Tibial artery (tissue), 4 donors: ENCODE measurements around the gene AP4S1.
"Not testable (repeated sequence)": the region's sequence is repeated elsewhere in the genome, so short reads cannot be mapped to it uniquely, and the experiment has no call there.

Experiments
- DNase-seq, 2 donors: peaks; one replicate each; pipeline ENCODE4 v3.0.0-alpha.2; 2019
- H3K27ac ChIP-seq, 2 donors: fragments of 200-600 bp; sonication (generic) in 1 of 2; 1 replicate in 1 of 2; 2 replicates in 1 of 2; pipeline ENCODE4 v1.5.1; 2018 to 2019; ENCODE audit warnings: mild to moderate bottlenecking in 1 of 2
- H3K27me3 ChIP-seq, 2 donors: fragments of 200-600 bp; sonication (generic) in 1 of 2; one replicate each; pipeline versions ENCODE4 v1.5.1 to v1.6.0; 2016 to 2019
- H3K36me3 ChIP-seq, 3 donors: fragments of 200-600 bp; sonication (generic) in 2 of 3; one replicate each; pipeline ENCODE4 v1.5.1; 2016 to 2019; ENCODE audit warnings: mild to moderate bottlenecking in 2 of 3
- H3K4me1 ChIP-seq, 4 donors: fragments of 200-600 bp; sonication (generic) in 2 of 4; 1 replicate in 3 of 4; 2 replicates in 1 of 4; pipeline ENCODE4 v1.5.1; 2016 to 2019
- H3K4me3 ChIP-seq, 2 donors: fragments of 200-600 bp; sonication (generic) in 1 of 2; 1 replicate in 1 of 2; 2 replicates in 1 of 2; pipeline ENCODE4 v1.5.1; 2018 to 2019; ENCODE audit warnings: mild to moderate bottlenecking in 2 of 2
- H3K9me3 ChIP-seq, 3 donors: fragments of 200-600 bp; sonication (generic) in 1 of 3; one replicate each; pipeline ENCODE4 v1.5.1; 2016 to 2019
- intact Hi-C: fragments of 100-400 bp; cut with DNase I; formaldehyde crosslinking; loops from one replicate; pipeline ENCODE4 v1.15.0; 2023; ENCODE audit warnings: low total_unique reads
- TF ChIP-seq, protein P1 (sequence below), 2 experiments: fragments of 200-600 bp in 1 of 2; fragments of 450-650 bp in 1 of 2; IDR thresholded peaks; one replicate each; pipeline ENCODE4 v1.5.1; 2017 to 2019; ENCODE audit warnings: antibody characterized with exemption in 2 of 2, mild to moderate bottlenecking in 1 of 2, moderate library complexity in 1 of 2

The AP4S1 gene

GRCh38 chr14:31084385-31084784 is 58.9 kb downstream of the AP4S1 start:
- Histone ChIP-seq H3K27ac (no peak overlapping the region), H3K4me3 (no peak overlapping the region), H3K9me3 (no peaks in the 10 kb centered on the region), H3K27me3 (no peaks in the 10 kb centered on the region), H3K36me3 (peaks cover 0 to 16% (median 0%) of the 10 kb centered on the region in 3 donors), H3K4me1 (peaks cover 0 to 13% (median under 1%) of the 10 kb centered on the region in 4 donors)
- TF ChIP-seq, protein P1, sequence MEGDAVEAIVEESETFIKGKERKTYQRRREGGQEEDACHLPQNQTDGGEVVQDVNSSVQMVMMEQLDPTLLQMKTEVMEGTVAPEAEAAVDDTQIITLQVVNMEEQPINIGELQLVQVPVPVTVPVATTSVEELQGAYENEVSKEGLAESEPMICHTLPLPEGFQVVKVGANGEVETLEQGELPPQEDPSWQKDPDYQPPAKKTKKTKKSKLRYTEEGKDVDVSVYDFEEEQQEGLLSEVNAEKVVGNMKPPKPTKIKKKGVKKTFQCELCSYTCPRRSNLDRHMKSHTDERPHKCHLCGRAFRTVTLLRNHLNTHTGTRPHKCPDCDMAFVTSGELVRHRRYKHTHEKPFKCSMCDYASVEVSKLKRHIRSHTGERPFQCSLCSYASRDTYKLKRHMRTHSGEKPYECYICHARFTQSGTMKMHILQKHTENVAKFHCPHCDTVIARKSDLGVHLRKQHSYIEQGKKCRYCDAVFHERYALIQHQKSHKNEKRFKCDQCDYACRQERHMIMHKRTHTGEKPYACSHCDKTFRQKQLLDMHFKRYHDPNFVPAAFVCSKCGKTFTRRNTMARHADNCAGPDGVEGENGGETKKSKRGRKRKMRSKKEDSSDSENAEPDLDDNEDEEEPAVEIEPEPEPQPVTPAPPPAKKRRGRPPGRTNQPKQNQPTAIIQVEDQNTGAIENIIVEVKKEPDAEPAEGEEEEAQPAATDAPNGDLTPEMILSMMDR (IDR thresholded peaks at IDR 0.05), result no peak
- no peak for DNase-seq
- intact Hi-C loops, result loop anchor here (5.0 kb wide), 1 partner anchor 107 kb away; no protein-coding TSS in a partner anchor

DNA sequence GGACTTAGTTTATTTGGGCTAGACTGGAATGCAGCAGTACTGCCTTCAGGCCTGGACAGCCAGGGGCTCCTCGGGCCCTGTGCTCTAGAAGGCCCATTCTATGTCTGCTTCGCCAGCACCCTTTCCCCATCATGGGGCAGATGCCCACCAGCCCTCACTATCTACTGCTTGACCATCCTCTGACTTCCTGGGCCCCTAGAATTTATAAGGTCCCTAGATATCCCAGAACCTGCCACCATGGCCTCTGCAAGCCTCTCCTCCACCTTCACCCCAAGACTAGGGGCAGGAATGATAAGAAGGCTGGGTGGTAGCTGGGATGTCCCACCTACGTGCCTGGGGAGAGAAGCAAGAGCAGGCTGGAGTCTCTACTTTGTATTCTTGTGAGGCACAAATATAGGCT is 59.6 kb downstream of the AP4S1 start:
- Histone ChIP-seq H3K9me3 (no peaks in the 10 kb centered on the region), H3K36me3 (peaks cover 0 to 16% (median 0%) of the 10 kb centered on the region in 3 donors), H3K27ac (no peak overlapping the region), H3K27me3 (no peaks in the 10 kb centered on the region), H3K4me3 (no peak overlapping the region), H3K4me1 (peaks cover 0 to 7% (median 0%) of the 10 kb centered on the region in 4 donors)
- TF ChIP-seq, protein P1 (IDR thresholded peaks at IDR 0.05), result no peak
- intact Hi-C loops, result no loop called here
- no peak for DNase-seq

DNA sequence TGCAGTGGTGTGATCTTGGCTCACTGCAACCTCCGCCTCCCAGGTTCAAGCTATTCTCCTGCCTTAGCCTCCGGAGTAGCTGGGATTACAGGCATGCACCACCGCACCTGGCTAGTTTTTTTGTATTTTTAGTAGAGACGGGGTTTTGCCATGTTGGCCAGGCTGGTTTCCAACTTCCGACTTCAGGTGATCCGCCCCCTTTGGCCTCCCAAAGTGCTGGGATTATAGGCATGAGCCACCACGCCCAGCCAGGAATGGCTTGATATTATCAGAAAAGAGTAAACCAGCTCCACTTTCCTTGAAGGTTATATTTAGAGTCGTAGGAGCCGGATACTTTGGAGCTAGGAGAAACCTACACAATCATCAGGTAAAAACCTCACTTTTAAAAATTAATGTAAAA is 61.0 kb downstream of the AP4S1 start:
- H3K27me3 ChIP-seq, H3K9me3 ChIP-seq, H3K27ac ChIP-seq, H3K4me3 ChIP-seq, DNase-seq, intact Hi-C loops: not testable (repeated sequence)
- Histone ChIP-seq H3K4me1 (peaks cover 0 to 12% (median 2%) of the 10 kb centered on the region in 4 donors), H3K36me3 (peaks cover 0 to 16% (median 0%) of the 10 kb centered on the region in 3 donors)

DNA sequence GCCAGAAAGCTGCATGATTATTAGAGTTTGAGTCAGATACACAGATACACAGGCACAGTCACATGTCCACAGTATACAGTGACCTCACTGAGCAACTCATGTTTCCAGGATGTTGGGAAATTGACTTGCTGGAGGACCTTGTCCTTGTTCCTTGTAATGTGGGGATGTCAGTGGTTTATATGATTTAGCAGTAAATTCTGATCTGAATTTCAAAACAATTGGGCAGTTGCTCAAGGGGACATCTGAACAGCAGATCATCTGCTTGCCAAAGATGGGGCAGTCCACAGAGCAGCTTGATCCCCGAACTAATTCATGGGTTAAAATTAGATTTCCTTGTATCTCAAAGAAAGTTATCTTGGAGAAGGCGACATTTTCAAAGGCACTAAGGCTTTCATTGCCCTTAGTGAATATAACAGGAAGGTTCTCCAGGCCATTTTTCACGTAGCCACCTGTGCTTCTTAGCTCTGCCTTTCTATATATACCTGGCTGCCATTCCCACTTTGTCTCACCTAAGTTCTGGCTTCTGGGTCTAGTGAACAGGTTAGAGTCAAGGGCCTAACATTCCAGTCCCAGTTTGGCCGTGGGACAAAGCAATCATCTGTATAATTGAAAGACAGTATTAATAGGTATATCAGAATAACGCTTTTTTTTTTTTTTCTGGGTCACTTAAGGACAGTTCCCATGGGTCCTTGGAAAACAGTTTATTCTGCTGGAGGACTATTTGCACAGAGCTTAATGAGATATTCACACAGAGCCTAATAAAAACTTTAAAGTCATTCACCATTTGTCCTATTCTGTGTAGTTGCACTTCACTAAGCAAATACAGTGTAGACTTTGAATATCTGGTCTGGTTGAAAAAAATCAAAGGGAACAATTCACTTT is 65.7 kb downstream of the AP4S1 start:
- Histone ChIP-seq H3K36me3 (no peaks in the 10 kb centered on the region), H3K4me3 (no peak overlapping the region), H3K27me3 (no peaks in the 10 kb centered on the region), H3K4me1 (peaks cover 0 to 18% (median 2%) of the 10 kb centered on the region in 4 donors), H3K27ac (peak overlapping the region; percentile 61 to 72), H3K9me3 (no peaks in the 10 kb centered on the region)
- intact Hi-C loops, result loop anchor here (10.0 kb wide), 1 partner anchor 54 kb away; no protein-coding TSS in a partner anchor
- DNase-seq, result peak in 1 of 2 donors; percentile 82
- TF ChIP-seq, protein P1 (IDR thresholded peaks at IDR 0.05), result no peak

GRCh38 chr14:31092160-31092708 is 66.8 kb downstream of the AP4S1 start:
- TF ChIP-seq, protein P1 (IDR thresholded peaks at IDR 0.05), result no peak
- Histone ChIP-seq H3K36me3 (peaks cover 0 to under 1% (median 0%) of the 10 kb centered on the region in 3 donors), H3K27me3 (no peaks in the 10 kb centered on the region), H3K9me3 (no peaks in the 10 kb centered on the region), H3K27ac (peak overlapping the region in 1 of 2 donors; percentile 8), H3K4me3 (no peak overlapping the region), H3K4me1 (peaks cover 0 to 18% (median 2%) of the 10 kb centered on the region in 4 donors)
- intact Hi-C loops, result loop anchor here (10.0 kb wide), 1 partner anchor 53 kb away; no protein-coding TSS in a partner anchor
- DNase-seq, result no peak

- H3K27ac ChIP-seq, H3K9me3 ChIP-seq: not testable (repeated sequence)
- intact Hi-C loops, result loop anchor here (10.0 kb wide), 1 partner anchor 51 kb away; no protein-coding TSS in a partner anchor
Observed at GRCh38 chr14:31093884-31094839, 68.7 kb downstream of the AP4S1 start.

DNA sequence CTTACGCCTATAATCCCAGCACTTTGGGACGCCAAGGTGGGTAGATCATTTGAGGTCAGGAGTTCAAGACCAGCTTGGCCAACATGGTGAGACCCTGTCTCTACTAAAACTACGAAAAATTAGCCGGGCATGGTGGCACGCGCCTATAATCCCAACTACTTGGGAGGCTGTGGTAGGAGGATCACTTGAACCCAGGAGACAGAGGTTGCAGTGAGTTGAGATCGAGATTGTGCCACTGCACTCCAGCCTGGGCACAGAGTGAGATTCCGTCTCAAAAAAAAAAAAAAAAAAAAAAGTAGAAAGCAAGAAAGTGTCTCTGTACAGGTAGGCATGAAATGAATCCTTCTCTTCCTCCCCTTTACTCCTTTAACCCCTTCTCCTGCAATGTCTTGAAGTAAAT is 70.4 kb downstream of the AP4S1 start:
- H3K9me3 ChIP-seq, result not testable (repeated sequence)
- peaks cover 26 to 35% (median 31%) of the 10 kb centered on the region in 3 donors for H3K36me3 ChIP-seq

More at GRCh38 chr14:31093884-31094839, 68.7 kb downstream of the AP4S1 start:
- not testable (repeated sequence) for H3K4me3 ChIP-seq, H3K27me3 ChIP-seq, DNase-seq
- Histone ChIP-seq H3K4me1 (peaks cover 0 to 18% (median 2%) of the 10 kb centered on the region in 4 donors), H3K36me3 (peaks cover 15 to 19% (median 19%) of the 10 kb centered on the region in 3 donors)

More for the DNA sequence above, 70.4 kb downstream of the AP4S1 start:
- H3K4me1 ChIP-seq, result peaks cover 0 to 13% (median 2%) of the 10 kb centered on the region in 4 donors
- not testable (repeated sequence) for DNase-seq, H3K27ac ChIP-seq, H3K4me3 ChIP-seq, H3K27me3 ChIP-seq
- intact Hi-C loops, result loop anchor here (10.0 kb wide), 1 partner anchor 49 kb away; no protein-coding TSS in a partner anchor
